ENCODE data around the gene PEPD.

Gene PEPD

DNA sequence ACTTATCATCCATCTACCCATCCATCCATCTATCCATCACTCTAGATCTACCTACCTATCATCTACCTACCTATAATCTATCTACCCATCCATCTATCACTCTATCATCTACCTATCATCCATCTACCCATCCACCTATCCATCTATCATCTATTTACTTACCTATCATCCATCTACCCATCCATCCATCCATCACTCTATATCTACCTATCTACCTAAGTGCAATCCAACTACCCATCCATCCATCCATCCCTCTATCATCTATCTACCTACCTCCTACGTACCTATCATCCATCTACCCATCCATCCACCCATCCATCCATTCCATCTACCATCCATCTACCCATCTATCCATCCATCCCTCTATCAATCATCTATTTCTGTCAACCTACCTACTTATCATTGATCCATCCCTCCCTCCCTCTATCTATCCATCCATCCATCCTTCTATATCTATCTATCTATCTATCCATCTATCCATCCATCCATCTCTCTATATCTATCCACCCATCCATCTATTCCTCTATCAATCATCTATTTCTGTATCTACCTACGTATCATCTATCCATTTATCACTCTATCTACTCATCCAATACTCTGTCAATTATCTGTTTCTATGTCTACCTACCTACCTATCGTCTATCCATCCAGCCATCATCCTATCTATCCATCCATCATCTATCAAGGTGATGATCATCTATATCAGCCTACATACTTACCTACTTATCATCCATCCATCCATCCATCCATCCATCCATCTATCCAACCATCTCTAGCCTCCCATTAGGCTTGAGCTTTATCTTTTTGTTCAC is 99.0 kb downstream of the PEPD start:
- no peak for DNase-seq (ENCODE audit: low read depth in 2 of 2)

- DNase-seq (ENCODE audit: low read depth in 2 of 2), result no peak
Measured at GRCh38 chr19:33421368-33421767, 100.2 kb downstream of the PEPD start.

DNA sequence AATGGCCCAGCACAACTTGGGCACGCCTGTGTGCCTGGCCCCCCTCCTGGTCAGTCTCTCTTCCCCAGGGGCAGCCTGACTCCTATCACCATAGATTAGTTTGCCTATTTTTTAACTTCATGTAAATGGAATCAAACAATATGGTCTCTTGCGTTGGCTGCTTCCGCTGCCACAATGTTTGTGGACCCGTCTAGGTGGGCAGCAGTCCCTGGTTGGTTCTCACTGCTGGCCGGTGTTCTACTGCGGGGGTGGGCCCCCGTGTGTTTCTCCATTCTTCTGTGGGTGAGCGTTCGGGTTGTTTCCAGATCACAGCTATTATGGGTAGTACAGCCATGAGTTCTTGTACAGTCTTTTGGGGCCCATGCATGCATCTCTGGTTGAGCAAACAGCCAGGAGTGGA is 100.8 kb downstream of the PEPD start:
- no peak for DNase-seq (ENCODE audit: low read depth in 2 of 2)

- no peak for DNase-seq (ENCODE audit: low read depth in 2 of 2)
Measured at GRCh38 chr19:33419788-33420130, 101.8 kb downstream of the PEPD start.

DNA sequence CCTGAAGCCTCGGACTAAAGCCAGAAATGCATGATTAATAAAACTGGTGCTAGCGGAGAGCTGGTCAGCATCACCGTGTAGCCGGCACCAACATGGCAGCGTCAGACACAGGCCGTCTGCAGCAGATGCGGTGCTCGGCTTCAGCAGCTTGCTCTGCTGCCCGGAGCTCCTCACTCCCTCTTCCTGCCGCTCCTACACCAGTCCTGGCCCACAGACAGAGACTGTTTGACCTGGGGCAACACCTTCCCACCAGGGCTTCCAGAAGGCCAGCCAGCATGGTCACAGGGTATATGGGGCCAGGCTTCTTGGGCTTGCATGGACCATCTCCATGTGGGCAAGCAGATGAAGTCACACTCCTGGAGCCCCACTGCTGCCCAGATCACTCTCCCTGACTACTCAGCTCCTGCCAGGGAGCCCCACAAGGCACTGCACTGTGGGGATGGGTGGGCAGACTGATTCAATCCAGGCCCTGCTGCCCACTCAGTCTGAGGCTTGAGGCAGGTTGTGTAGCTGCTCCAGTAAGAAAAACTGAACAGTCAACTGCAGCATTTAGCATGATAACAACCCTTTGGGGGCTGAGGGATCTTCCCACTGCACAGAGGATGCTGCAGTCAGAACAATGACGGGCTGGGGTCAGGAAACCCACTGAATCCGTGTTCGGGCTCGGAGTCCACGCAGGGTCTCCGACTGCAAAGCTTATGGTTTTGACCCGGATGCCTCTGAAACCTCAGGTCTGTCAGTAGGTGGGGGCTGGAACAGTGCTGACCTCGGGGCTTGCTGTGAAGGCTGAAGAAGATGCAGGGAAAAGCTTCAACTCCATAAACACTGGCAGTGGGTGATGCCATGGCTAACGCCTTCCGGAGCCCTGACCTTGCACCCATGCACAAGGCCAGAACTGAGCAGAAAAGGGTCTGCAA is 102.5 kb downstream of the PEPD start:
- DNase-seq (ENCODE audit: low read depth in 2 of 2), result no peak

DNA sequence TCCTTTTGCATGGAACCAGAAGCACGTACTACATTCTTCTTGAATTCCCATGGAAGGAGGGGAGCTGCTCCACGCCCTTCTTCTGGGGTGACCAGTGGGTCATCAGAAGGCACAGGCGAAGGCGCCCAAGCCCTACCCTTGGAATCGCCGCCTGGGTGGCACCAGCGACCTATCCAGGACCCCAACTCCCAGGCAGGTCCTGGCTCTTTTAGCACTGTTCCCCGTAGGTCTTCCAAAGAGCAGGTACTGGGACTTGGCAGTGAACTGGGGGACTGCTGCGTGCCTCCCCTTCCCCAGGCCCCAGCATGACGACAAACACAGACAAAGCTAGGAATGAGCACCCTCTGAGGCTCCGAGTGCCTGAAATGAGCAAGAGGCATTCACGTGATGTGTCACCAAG is 103.1 kb downstream of the PEPD start:
- no peak for DNase-seq (ENCODE audit: low read depth in 2 of 2)

GRCh38 chr19:33417751-33418150 is 103.8 kb downstream of the PEPD start:
- DNase-seq (ENCODE audit: low read depth in 2 of 2), result no peak

GRCh38 chr19:33416307-33417215 is 105.0 kb downstream of the PEPD start:
- DNase-seq (ENCODE audit: low read depth in 2 of 2), result peak; percentile 41 to 51

- no peak for DNase-seq (ENCODE audit: low read depth in 2 of 2)
Measured at GRCh38 chr19:33414667-33415605, 106.7 kb downstream of the PEPD start.

- no peak for DNase-seq (ENCODE audit: low read depth in 2 of 2)
Measured at GRCh38 chr19:33413868-33414666, 107.5 kb downstream of the PEPD start.

DNA sequence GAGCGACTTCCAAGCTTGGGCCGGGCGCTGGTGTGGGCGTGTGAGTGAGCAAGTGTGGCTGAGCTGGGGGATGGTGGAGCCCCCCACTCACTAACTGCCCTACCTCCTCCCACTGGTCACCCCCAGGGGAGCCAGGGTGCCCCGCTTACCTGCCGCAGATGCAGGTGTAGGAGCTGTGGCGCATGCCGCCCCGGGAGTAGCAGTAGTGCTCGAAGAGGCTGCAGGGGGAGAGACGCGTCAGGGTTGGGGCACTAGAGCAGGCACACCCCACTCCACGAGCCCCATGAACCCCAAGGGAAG is 108.2 kb downstream of the PEPD start:
- DNase-seq (ENCODE audit: low read depth in 2 of 2), result no peak

GRCh38 chr19:33412601-33413425 is 108.8 kb downstream of the PEPD start:
- no peak for DNase-seq (ENCODE audit: low read depth in 2 of 2)

DNA sequence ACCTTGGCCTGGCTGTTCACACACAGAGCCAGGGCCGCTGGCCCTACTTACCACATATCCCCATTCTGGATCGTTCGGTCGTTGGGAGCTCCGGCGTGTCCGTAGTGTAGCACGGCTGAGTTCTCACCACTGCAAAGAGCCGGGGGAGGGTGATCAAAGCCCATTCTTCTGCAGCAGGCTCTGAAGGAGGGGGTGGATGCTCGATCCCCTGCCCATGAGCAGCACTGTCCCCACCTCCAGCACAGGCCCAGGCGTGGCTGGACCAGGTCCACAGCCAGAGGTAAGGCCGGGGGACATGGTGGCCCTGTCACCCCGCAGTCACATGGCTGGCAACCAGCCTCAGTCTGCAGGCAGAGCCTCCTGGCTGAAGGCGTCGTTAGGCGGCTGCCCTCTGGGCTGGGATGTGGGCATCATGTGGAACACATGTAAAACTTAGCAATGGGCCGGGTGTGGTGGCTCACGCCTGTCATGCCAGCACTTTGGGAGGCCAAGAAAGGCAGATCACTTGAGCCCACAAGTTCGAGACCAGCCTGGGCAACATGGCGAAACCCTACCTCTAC is 109.9 kb downstream of the PEPD start:
- DNase-seq (ENCODE audit: low read depth in 2 of 2), result no peak

DNA sequence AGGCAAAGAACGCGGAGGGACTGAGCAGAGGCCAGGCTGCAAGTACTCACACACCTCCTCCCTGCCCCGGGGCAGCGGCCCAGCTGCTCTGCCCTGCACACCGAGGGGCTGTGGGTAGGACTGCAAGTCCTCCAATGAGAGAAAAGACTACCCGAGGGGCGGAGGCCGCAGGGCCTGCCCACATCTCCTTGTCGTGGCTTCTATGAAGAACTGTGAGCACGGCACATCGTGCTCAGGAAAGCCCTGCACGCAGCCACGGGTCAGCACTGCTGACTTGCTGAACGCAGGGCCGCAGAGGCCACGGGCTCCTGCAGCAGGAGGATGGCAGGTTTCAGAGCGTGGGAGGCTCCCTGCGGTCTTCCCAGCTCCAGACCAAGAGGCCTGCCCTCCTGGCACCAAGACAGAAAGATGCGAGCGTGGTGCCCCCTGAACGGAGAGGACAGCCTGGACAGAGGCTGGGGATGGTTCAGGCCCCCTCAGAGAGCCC is 110.6 kb downstream of the PEPD start:
- no peak for DNase-seq (ENCODE audit: low read depth in 2 of 2)

GRCh38 chr19:33409906-33410685 is 111.5 kb downstream of the PEPD start:
- DNase-seq (ENCODE audit: low read depth in 2 of 2), result no peak

DNA sequence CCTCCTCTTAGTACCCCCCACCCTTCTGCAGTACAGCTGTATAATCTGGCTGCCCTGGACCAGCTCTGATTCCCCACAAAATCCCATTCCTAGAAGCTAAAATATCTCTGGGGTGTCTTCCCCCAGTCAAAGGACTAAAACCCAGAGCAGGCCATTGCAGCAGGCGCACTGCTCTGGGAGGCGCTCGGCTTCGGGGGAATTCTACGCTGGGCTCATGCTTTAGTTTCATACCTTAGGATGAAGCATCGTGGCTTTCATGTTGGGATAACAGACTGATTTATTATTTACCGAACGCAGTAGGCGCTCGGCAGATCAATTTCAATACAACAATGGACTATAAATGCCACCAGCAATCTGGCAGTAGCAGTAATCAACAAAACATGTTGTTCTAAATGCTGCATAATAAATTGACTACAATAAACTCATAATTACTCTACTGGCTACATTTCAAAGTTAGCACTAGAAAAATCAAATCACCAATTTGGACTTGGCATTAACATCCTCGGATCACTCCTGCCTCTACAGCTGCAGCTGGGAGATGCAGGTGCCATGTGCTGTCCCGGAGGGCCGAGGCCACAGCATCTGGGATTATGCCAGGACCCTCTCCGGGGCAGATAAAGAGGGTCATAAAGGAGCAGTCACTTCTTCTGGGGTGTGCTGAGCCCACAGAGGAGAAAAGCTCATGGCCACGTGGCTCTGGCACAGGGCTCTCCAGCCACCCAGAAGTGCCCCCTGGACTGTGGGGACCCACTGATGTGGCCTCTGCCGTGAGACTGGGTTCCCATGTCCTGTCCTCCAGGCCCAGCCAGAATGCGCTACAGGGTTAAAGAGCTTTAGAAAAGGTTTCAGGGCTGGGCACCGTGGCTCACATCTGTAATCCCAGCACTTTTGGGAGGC is 112.8 kb downstream of the PEPD start:
- no peak for DNase-seq (ENCODE audit: low read depth in 2 of 2)

DNA sequence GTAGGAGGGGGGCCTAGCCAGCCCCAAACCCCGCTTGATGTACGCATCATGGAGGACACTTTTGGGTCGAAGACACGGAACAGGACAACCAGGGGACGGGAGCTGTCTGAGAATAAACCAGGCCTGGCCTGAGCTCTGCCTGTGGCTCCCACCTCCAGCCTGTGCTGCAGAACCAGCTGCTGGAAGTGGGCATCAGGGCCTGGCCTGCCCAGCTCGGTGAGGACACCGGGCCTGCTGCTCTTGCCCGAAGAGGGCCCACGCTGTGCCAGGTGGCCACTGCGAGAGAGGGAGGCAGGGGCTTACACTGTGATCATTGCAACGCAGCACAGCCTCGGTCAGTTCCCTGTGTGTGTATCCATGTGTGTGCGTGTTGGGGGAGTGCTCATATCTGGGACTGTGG is 113.5 kb downstream of the PEPD start:
- no peak for DNase-seq (ENCODE audit: low read depth in 2 of 2)
